Frontal cortex (tissue), 4 donors: Measurements from ENCODE around the gene OR5D14. TPM values are rescaled to one million over a fixed set of nuclear protein-coding genes. Genes with fewer than 3 reads are reported as not detected.

ENCODE experiments used
- DNase-seq, 2 donors: peaks; one replicate each; pipeline ENCODE4 v3.0.0; 2012; ENCODE audit warnings: low spot score in 2 of 2
- FAIRE-seq: peaks from 2 replicates; lab custom pipeline; 2012; peaks lifted over from hg19 to GRCh38; lab: Jason Lieb, UNC
- total RNA-seq: library from RNA; depleted of rRNA; stranded (reverse); fragments of >200 nt; gene quantifications from one replicate; pipeline ENCODE4 v1.2.3, GENCODE V29; 2014
- donor health status: control.
- donor health status: control.
- donor health status: control.

The OR5D14 gene
- total RNA-seq: not detected

DNA sequence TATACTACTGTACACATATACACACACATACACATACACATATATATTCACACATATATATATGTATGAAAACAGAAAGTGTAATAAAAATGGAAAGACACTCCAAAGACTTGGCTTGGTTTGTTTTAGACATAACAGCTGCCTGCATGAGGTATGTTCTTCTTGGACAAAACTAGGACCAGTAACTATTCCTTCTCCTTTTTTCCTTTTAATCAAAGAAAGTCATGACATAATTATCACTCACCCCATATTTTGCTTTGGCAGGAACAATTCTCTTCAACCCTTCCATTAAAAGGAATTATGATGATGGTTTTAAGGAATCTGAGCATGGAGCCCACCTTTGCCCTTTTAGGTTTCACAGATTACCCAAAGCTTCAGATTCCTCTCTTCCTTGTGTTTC is at the start of gene OR5D14:
Gene OR5D14 (plus strand): TSS at position 301 of the 400 bp plus-strand sequence. CDS start 0 bp downstream, at position 301.
- DNase-seq (no peak), FAIRE-seq (no peak)

DNA sequence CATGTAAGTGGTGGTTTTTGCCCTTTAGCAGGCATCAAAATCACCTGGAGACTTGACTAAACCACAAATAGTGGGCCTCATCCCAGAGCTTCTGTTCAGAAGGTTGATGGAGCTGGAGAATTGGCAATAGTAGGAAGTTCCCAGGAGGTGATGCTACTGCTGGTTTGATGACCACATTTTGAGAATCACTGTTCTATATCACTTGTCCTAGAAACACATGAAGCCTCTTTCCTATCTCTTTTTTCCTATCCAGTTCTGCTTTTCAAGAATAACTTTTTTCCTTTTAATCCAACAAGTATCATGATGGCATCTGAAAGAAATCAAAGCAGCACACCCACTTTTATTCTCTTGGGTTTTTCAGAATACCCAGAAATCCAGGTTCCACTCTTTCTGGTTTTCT is 22.2 kb upstream of the OR5D14 start, which contains the start of gene OR5D13:
Gene OR5D13 (plus strand): TSS at position 301 of the 400 bp plus-strand sequence. CDS start 0 bp downstream, at position 301.
- FAIRE-seq (no peak), DNase-seq (no peak)

DNA sequence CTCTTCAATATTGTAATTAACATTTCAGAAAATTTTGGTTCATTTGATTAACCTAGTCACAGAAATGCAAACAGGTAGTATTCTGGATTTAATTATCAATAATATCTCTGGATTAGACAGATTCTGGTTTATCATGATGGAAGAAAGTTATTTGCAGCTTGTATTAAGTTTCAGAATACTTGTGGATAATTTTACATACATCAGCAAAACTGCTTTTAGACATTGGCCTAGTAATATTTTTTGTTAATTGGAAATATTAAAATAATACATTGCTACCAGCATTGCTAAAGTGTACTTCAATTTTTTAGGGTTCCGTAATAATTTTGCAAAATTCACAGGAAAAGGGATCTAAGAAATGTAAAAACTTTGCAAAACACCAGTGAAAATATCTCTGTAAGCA is 3.8 kb upstream of the OR5D14 start:
- DNase-seq (no peak), FAIRE-seq (no peak)

DNA sequence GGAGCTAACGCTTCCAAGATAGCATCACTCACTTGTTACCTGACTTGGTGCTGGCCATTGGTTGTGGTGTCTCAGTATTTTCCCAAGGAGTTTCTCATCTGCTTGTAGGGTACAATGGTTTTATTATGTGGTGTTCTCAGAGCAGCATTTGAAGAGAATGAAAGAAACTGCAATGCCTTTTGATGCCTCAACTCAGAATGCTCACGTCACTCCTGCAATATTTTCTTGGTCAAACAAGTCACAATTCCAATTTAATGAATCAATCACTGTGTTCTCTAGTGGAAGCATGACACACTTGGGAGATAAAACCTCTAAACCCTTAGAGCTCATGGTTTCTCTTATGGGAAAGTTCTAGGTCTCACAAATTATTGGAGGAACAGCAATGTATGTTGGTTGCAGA is 2.0 kb upstream of the OR5D14 start:
- DNase-seq (no peak), FAIRE-seq (no peak)

DNA sequence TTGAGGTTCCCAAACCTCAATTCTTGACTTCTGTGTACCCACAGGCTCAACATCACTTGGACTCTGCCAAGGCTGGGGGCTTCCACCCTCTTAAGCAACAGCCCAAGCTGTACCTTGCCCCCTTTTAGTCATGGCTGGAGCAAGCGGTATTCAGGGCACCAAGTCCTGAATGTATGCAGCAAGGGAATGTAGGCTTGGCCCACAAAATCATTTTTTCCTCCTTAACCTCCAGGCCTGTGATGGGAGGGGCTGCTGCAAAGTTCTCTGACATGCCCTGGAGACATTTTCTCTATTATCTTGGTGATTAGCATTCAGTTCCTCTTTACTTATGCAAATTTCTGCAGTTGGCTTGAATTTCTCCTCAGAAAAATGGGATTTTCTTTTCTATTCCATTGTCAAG is 10.9 kb downstream of the OR5D14 start:
- no peak for FAIRE-seq
- no peak for DNase-seq

DNA sequence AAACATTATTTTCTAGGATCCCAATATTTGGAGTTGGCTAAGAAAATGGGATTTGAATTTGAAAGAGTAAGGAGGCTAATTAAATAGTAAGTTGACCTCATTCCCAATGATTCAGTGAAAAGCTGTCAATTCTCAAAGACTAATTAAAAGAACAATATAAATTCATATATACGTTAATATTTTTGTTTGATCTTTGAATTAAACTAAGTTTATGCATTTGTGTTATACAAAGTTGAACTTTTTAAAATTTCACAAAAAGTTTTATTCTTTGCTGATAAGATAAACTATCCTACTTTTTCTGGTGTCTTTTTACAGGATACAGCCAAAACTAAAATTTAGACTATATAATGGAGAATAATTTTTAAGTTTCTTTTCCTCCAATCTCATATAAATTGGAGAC is 15.7 kb downstream of the OR5D14 start, which contains the start of gene OR5L1:
Gene OR5L1 (plus strand): TSS at position 301 of the 400 bp plus-strand sequence. CDS start 100 bp downstream, outside the sequence.
- no peak for DNase-seq
- FAIRE-seq: no peak

DNA sequence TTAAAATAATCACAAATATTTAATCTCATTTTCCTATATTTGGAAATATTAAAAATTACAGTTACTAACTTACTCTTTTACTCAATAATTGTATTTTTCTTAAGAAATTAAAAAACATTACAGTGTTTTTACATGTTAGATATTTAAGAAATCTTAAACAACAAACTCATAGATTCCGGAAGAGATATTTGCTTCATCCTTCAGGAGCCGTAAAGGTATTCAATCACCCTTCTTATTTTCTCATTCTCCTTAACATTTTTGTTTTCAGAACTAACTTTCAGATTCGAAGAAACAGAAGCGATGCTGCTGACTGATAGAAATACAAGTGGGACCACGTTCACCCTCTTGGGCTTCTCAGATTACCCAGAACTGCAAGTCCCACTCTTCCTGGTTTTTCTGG is 24.0 kb downstream of the OR5D14 start, which contains the start of gene OR5D18:
Gene OR5D18 (plus strand): TSS at position 301 of the 400 bp plus-strand sequence. CDS start 0 bp downstream, at position 301.
- FAIRE-seq: peak; percentile 43
- DNase-seq: no peak

DNA sequence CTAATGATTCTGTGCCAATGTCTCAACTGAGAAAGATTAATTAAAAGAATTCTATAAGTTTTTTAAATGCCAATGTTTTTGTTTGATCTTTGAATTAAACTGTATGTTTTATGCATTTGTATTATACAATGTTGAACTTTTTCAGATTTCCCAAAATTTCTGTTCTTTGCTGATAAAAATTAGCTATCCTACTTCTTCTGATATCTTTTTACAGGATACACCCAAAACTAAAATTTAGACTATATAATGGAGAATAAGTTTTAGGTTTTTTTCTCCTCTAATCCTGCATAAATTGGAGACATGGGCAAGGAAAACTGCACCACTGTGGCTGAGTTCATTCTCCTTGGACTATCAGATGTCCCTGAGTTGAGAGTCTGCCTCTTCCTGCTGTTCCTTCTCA is 31.6 kb downstream of the OR5D14 start, which contains the start of gene OR5L2:
Gene OR5L2 (plus strand): TSS at position 301 of the 400 bp plus-strand sequence. CDS start 0 bp downstream, at position 301.
- no peak for FAIRE-seq
- DNase-seq: no peak

DNA sequence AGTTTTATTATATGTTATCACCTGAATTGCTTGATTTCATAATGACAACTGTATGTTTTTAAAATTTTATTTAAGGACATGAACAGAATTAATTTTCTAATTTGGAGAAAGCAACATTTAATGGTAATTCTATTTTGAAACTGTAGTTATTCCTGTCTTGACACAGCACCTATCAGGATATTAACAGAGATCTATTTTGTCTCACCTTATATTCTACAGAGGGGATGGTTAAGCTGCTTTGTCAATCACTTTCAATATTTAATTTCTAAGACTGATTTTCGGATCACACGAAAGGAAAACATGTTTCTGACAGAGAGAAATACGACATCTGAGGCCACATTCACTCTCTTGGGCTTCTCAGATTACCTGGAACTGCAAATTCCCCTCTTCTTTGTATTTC is 43.1 kb downstream of the OR5D14 start, which contains the start of gene OR5D16:
Gene OR5D16 (plus strand): TSS at position 301 of the 400 bp plus-strand sequence. CDS start 0 bp downstream, at position 301.
- DNase-seq (no peak), FAIRE-seq (no peak)

Other genes starting within 250 kb of the OR5D14 start
- gene OR4C15, start 241.1 kb upstream of the OR5D14 start, total RNA-seq: not detected
- gene OR4C16, start 223.4 kb upstream of the OR5D14 start, total RNA-seq: not detected
- gene OR4C11, start 187.9 kb upstream of the OR5D14 start, total RNA-seq: not detected
- not detected for gene OR4P4, start 160.4 kb upstream of the OR5D14 start, total RNA-seq
- gene OR4S2, start 147.2 kb upstream of the OR5D14 start, total RNA-seq: not detected
- gene OR4C6, start 133.4 kb upstream of the OR5D14 start, total RNA-seq: not detected
- not detected for gene OR5D13, start 22.1 kb upstream of the OR5D14 start, total RNA-seq
- not detected for gene OR5L1, start 15.8 kb downstream of the OR5D14 start, total RNA-seq
- not detected for gene OR5D18, start 24.1 kb downstream of the OR5D14 start, total RNA-seq
- not detected for gene OR5L2, start 31.7 kb downstream of the OR5D14 start, total RNA-seq
- not detected for gene OR5D16, start 43.2 kb downstream of the OR5D14 start, total RNA-seq
- not detected for gene TRIM51, start 87.7 kb downstream of the OR5D14 start, total RNA-seq
- not detected for gene OR5W2, start 119.0 kb downstream of the OR5D14 start, total RNA-seq
- not detected for gene OR5I1, start 140.8 kb downstream of the OR5D14 start, total RNA-seq
- gene OR10AG1, start 174.4 kb downstream of the OR5D14 start, total RNA-seq: not detected
- not detected for gene OR5F1, start 199.1 kb downstream of the OR5D14 start, total RNA-seq
- gene OR5AS1, start 232.1 kb downstream of the OR5D14 start, total RNA-seq: not detected